WTC11 (cell line): ENCODE measurements around the gene DPP9. TPM values are rescaled to one million over a fixed set of nuclear protein-coding genes. Genes with fewer than 3 reads are reported as not detected.
A peak's percentile ranks its signal among the peaks of the same experiment; 100 is the strongest.

Source experiments
- ATAC-seq: fragments of 200-7000 bp; cut with Tn5 transposase; 2 replicates; pipeline ENCODE4 v1.10.0; 2021; ENCODE audit warnings: mild to moderate bottlenecking, moderate library complexity
- CTCF ChIA-PET: fragments of 300-600 bp; sonication (Branson Sonifier 250); formaldehyde crosslinking; loops from one replicate; lab custom pipeline; 2021; ENCODE audit warnings: antibody characterized with exemption; lab: Charles Lee
- POLR2A ChIA-PET: fragments of 350-600 bp; sonication (Branson Sonifier 250); formaldehyde crosslinking; loops from one replicate; lab custom pipeline; 2021; ENCODE audit warnings: antibody characterized with exemption; lab: Charles Lee
- DNase-seq: peaks from one replicate; pipeline ENCODE4 v3.0.0; 2021; ENCODE audit warnings: low spot score
- H3K27ac Mint-ChIP-seq: 2 replicates; pipeline ENCODE4 v1.8.0; 2021; ENCODE audit warnings: mixed read lengths
- H3K27me3 Mint-ChIP-seq: 2 replicates; pipeline ENCODE4 v1.8.0; 2021; ENCODE audit warnings: low read depth, mild to moderate bottlenecking, moderate library complexity, mixed read lengths
- H3K36me3 Mint-ChIP-seq: 2 replicates; pipeline ENCODE4 v1.8.0; 2021; ENCODE audit warnings: mixed read lengths
- H3K4me1 Mint-ChIP-seq: 2 replicates; pipeline ENCODE4 v1.8.0; 2022; ENCODE audit warnings: mixed read lengths
- H3K4me3 Mint-ChIP-seq: 2 replicates; pipeline ENCODE4 v1.8.0; 2021; ENCODE audit warnings: mild to moderate bottlenecking, moderate library complexity, mixed read lengths
- H3K9me3 Mint-ChIP-seq: 2 replicates; pipeline ENCODE4 v1.8.0; 2021; ENCODE audit warnings: mixed read lengths
- ATF1 ChIP-seq: sonication (generic); formaldehyde crosslinking; IDR thresholded peaks from 2 replicates; pipeline ENCODE4 v1.8.1; 2023; ENCODE audit warnings: mild to moderate bottlenecking, moderate library complexity, missing genetic modification reagents
- ESRRA ChIP-seq: sonication (generic); formaldehyde crosslinking; IDR thresholded peaks from 2 replicates; pipeline ENCODE4 v1.8.1; 2022; ENCODE audit warnings: mild to moderate bottlenecking, missing genetic modification reagents, borderline replicate concordance
- ETV6 ChIP-seq: sonication (generic); formaldehyde crosslinking; IDR thresholded peaks from 2 replicates; pipeline ENCODE4 v1.8.1; 2022; ENCODE audit warnings: mild to moderate bottlenecking, missing genetic modification reagents
- IRF2 ChIP-seq: sonication (generic); formaldehyde crosslinking; IDR thresholded peaks from 2 replicates; pipeline ENCODE4 v1.8.0; 2022; ENCODE audit warnings: low read depth, missing genetic modification reagents, borderline replicate concordance
- MXD4 ChIP-seq: fragments of 250-450 bp; sonication (Bioruptor Pico); IDR thresholded peaks from 2 replicates; pipeline ENCODE4 v1.8.0; 2021; ENCODE audit warnings: mild to moderate bottlenecking, moderate library complexity, borderline replicate concordance
- NR2C2 ChIP-seq: sonication (generic); formaldehyde crosslinking; IDR thresholded peaks from 2 replicates; pipeline ENCODE4 v1.8.0; 2022; ENCODE audit warnings: mild to moderate bottlenecking, missing genetic modification reagents
- SP1 ChIP-seq: sonication (generic); formaldehyde crosslinking; conservative IDR thresholded peaks from 2 replicates; pipeline ENCODE4 v1.8.1; 2022; ENCODE audit warnings: missing genetic modification reagents
- ZBTB21 ChIP-seq: sonication (generic); formaldehyde crosslinking; IDR thresholded peaks from 2 replicates; pipeline ENCODE4 v1.8.1; 2023; ENCODE audit warnings: mild to moderate bottlenecking, missing genetic modification reagents, borderline replicate concordance
- ZNF219 ChIP-seq: sonication (generic); formaldehyde crosslinking; IDR thresholded peaks from 2 replicates; pipeline ENCODE4 v1.8.0; 2023; ENCODE audit warnings: missing genetic modification reagents, mild to moderate bottlenecking, borderline replicate concordance
- ZNF232 ChIP-seq: sonication (generic); formaldehyde crosslinking; IDR thresholded peaks from 2 replicates; pipeline ENCODE4 v1.8.0; 2022; ENCODE audit warnings: mild to moderate bottlenecking, missing genetic modification reagents
- ZNF317 ChIP-seq: sonication (generic); formaldehyde crosslinking; IDR thresholded peaks from 2 replicates; pipeline ENCODE4 v1.8.1; 2023; ENCODE audit warnings: low read depth, mild to moderate bottlenecking, moderate library complexity, missing genetic modification reagents, borderline replicate concordance
- ZNF416 ChIP-seq: fragments of 250-450 bp; sonication (Bioruptor Pico); IDR thresholded peaks from 2 replicates; pipeline ENCODE4 v1.9.0; 2021; ENCODE audit warnings: mild to moderate bottlenecking, inconsistent platforms
- total RNA-seq: library from RNA; stranded (reverse); gene quantifications from 3 replicates; pipeline ENCODE4 v1.2.3, GENCODE V29; 2021
- TF ChIP-seq, protein P1 (sequence below): sonication (generic); formaldehyde crosslinking; IDR thresholded peaks from 2 replicates; pipeline ENCODE4 v1.8.0; 2022; ENCODE audit warnings: mild to moderate bottlenecking, missing genetic modification reagents
- TF ChIP-seq, protein P2 (sequence below): fragments of 250-450 bp; sonication (Bioruptor Pico); IDR thresholded peaks from 2 replicates; pipeline ENCODE4 v1.8.0; 2021; ENCODE audit warnings: mild to moderate bottlenecking
- TF ChIP-seq, protein P3 (sequence below): fragments of 250-450 bp; sonication (Bioruptor Pico); IDR thresholded peaks from 2 replicates; pipeline ENCODE4 v1.9.0; 2021; ENCODE audit warnings: mild to moderate bottlenecking
- TF ChIP-seq, protein P4 (sequence below): sonication (generic); formaldehyde crosslinking; IDR thresholded peaks from 2 replicates; pipeline ENCODE4 v1.8.0; 2022; ENCODE audit warnings: mild to moderate bottlenecking, missing genetic modification reagents
- TF ChIP-seq, protein P5 (sequence below): sonication (generic); formaldehyde crosslinking; IDR thresholded peaks from 2 replicates; pipeline ENCODE4 v1.8.0; 2023; ENCODE audit warnings: mild to moderate bottlenecking, missing genetic modification reagents
- TF ChIP-seq, protein P6 (sequence below): sonication (generic); formaldehyde crosslinking; IDR thresholded peaks from 2 replicates; pipeline ENCODE4 v1.8.1; 2023; ENCODE audit warnings: mild to moderate bottlenecking, missing genetic modification reagents, moderate library complexity

Gene DPP9
- total RNA-seq, 1 experiment from 2014 or later: 52.9 TPM

DNA sequence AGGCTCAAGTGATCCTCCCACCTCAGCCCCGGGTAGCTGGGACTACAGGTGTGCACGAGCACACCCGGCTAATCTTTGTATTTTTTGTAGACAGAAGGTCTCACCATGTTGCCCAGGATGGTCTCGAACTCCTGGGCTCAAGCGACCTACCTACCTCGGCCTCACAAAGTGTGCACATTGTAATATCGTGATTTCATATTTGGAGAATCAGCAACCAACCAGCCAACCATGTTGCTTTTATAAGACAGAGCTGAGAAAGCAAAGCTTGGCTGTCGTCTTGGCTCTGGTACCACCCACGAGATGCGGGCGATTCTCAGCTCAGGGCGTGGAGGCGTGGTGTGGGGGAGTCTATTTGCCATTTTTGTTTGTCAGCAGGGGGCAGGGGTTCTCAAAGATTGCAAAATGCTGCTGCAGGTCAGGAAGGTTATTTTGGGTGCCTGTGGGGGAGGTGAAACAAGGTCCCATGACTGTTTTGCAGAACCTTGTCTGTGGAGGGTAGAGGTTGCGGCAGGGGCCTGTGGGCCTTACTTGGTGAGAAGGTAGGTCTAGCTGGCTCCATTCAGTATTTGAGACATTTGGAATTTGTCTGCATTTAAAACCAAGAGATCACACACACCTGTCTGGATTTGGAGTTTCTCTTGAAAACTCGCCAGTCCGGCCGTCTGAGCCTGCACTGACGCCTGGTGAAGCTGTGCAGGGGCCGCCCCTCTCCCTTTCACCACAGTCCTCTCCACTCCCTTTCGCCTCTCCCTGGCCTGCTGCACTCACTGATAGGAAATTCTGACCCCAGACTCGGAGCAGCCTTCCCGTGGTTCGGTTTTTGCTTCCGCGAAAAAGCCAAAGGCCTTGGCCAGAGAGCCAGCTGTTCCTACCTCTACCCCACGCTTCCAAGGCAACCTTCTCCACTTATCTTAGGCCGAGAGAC, 68.9 kb downstream of the DPP9 start:
- POLR2A ChIA-PET: no interaction called here
- peak overlapping the region; percentile 66 for H3K27ac Mint-ChIP-seq
- peaks cover 22% of the 10 kb centered on the region for H3K36me3 Mint-ChIP-seq
- no peaks in the 10 kb centered on the region; the same call in 1 of the 2 replicates for H3K9me3 Mint-ChIP-seq
- CTCF ChIA-PET: interaction anchor here (0.6 to 1.0 kb wide), 4 partner anchors 18 to 129 kb away, joined by 3 to 5 read pairs (median 4); no protein-coding TSS in a partner anchor
- H3K4me3 Mint-ChIP-seq: no peak overlapping the region
- TF ChIP-seq ATF1 (no peak), ZNF416 (CRISPR knock-in tag) (no peak), ZNF232 (no peak), IRF2 (CRISPR knock-in tag) (no peak), ZBTB21 (no peak), NR2C2 (CRISPR knock-in tag) (no peak), ESRRA (no peak)
- TF ChIP-seq, protein P1, sequence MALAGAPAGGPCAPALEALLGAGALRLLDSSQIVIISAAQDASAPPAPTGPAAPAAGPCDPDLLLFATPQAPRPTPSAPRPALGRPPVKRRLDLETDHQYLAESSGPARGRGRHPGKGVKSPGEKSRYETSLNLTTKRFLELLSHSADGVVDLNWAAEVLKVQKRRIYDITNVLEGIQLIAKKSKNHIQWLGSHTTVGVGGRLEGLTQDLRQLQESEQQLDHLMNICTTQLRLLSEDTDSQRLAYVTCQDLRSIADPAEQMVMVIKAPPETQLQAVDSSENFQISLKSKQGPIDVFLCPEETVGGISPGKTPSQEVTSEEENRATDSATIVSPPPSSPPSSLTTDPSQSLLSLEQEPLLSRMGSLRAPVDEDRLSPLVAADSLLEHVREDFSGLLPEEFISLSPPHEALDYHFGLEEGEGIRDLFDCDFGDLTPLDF: no peak
- TF ChIP-seq, all 79 proteins: peak for 0
- no peak for ATAC-seq
- no peak for DNase-seq
- Mint-ChIP-seq H3K27me3 (no peaks in the 10 kb centered on the region), H3K4me1 (no peaks in the 10 kb centered on the region)

DNA sequence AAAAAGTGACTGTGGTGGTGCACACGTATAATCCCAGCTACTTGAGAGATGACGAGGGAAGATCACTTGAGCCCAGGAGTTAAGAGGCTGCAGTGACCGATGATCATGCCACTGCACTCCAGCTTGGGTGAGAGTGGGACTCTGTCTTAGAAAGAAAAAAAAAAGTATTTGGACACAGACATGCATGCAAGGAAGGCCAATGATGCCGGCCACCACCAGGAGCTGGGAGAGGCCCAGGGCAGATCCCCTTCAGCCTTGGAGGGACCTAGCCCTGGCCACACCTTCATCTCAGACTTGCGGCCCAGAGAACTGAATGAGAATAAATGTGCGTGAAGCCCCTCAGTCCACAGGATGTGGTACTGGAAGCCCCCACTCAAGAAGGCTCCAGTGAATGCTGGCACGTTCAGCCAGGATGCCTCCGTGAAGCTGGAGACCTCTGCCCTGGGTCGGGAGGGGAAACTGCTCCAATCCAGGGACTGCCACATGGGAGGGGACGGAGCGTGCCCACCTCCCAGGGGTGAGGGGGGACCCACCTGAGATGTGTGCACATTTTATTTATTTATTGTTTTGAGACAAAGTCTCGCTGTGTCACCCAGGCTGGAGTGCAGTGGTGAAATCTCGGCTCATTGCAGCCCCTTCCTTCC, 69.7 kb downstream of the DPP9 start:
- ATAC-seq: no peak
- Mint-ChIP-seq H3K27ac (no peak overlapping the region), H3K4me1 (no peaks in the 10 kb centered on the region), H3K36me3 (peaks cover 14% of the 10 kb centered on the region), H3K27me3 (no peaks in the 10 kb centered on the region), H3K4me3 (no peak overlapping the region), H3K9me3 (no peaks in the 10 kb centered on the region; the same call in 1 of the 2 replicates)
- ChIA-PET CTCF (interaction anchor here (0.6 to 1.0 kb wide), 3 partner anchors 25 to 128 kb away, joined by 3 to 4 read pairs (median 3); no protein-coding TSS in a partner anchor), POLR2A (no interaction called here)
- no peak for DNase-seq
- TF ChIP-seq, protein P2, sequence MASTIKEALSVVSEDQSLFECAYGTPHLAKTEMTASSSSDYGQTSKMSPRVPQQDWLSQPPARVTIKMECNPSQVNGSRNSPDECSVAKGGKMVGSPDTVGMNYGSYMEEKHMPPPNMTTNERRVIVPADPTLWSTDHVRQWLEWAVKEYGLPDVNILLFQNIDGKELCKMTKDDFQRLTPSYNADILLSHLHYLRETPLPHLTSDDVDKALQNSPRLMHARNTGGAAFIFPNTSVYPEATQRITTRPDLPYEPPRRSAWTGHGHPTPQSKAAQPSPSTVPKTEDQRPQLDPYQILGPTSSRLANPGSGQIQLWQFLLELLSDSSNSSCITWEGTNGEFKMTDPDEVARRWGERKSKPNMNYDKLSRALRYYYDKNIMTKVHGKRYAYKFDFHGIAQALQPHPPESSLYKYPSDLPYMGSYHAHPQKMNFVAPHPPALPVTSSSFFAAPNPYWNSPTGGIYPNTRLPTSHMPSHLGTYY (CRISPR knock-in tag): no peak
- TF ChIP-seq, protein P3, sequence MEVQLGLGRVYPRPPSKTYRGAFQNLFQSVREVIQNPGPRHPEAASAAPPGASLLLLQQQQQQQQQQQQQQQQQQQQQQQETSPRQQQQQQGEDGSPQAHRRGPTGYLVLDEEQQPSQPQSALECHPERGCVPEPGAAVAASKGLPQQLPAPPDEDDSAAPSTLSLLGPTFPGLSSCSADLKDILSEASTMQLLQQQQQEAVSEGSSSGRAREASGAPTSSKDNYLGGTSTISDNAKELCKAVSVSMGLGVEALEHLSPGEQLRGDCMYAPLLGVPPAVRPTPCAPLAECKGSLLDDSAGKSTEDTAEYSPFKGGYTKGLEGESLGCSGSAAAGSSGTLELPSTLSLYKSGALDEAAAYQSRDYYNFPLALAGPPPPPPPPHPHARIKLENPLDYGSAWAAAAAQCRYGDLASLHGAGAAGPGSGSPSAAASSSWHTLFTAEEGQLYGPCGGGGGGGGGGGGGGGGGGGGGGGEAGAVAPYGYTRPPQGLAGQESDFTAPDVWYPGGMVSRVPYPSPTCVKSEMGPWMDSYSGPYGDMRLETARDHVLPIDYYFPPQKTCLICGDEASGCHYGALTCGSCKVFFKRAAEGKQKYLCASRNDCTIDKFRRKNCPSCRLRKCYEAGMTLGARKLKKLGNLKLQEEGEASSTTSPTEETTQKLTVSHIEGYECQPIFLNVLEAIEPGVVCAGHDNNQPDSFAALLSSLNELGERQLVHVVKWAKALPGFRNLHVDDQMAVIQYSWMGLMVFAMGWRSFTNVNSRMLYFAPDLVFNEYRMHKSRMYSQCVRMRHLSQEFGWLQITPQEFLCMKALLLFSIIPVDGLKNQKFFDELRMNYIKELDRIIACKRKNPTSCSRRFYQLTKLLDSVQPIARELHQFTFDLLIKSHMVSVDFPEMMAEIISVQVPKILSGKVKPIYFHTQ (CRISPR knock-in tag): no peak
- TF ChIP-seq, all 79 proteins: peak for 0

DNA sequence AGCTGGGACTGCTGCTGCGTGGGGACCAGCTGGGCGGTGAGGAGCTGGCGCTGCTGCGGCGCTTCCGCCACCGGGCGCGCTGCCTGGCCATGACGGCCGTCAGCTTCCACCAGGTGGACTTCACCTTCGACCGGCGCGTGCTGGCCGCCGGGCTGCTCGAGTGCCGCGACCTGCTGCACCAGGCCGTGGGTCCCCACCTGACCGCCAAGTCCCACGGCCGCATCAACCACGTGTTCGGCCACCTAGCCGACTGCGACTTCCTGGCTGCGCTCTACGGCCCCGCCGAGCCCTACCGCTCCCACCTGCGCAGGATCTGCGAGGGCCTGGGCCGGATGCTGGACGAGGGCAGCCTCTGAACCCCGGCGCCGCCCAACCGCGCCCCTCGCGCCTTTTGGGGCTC, 71.6 kb downstream of the DPP9 start:
- CTCF ChIA-PET: interaction anchor here (0.5 to 2.3 kb wide), 2 partner anchors 85 to 373 kb away, joined by 3 to 8 read pairs; partner anchors contain the start of gene SHD
- POLR2A ChIA-PET: no interaction called here
- ATAC-seq (no peak), DNase-seq (no peak)
- Mint-ChIP-seq H3K36me3 (no peaks in the 10 kb centered on the region), H3K27me3 (no peaks in the 10 kb centered on the region), H3K4me1 (0 out of 2 replicates have a peak, but pooled peaks cover 3% of the 10 kb centered on the region), H3K9me3 (no peaks in the 10 kb centered on the region), H3K27ac (no peak overlapping the region), H3K4me3 (no peak overlapping the region)
- TF ChIP-seq, protein P4, sequence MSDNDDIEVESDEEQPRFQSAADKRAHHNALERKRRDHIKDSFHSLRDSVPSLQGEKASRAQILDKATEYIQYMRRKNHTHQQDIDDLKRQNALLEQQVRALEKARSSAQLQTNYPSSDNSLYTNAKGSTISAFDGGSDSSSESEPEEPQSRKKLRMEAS (CRISPR knock-in tag): no peak
- TF ChIP-seq SP1: no peak
- TF ChIP-seq ZNF317 (CRISPR knock-in tag): no peak
- TF ChIP-seq, protein P2 (CRISPR knock-in tag): no peak
- TF ChIP-seq ZNF219 (CRISPR knock-in tag): no peak
- TF ChIP-seq, protein P5, sequence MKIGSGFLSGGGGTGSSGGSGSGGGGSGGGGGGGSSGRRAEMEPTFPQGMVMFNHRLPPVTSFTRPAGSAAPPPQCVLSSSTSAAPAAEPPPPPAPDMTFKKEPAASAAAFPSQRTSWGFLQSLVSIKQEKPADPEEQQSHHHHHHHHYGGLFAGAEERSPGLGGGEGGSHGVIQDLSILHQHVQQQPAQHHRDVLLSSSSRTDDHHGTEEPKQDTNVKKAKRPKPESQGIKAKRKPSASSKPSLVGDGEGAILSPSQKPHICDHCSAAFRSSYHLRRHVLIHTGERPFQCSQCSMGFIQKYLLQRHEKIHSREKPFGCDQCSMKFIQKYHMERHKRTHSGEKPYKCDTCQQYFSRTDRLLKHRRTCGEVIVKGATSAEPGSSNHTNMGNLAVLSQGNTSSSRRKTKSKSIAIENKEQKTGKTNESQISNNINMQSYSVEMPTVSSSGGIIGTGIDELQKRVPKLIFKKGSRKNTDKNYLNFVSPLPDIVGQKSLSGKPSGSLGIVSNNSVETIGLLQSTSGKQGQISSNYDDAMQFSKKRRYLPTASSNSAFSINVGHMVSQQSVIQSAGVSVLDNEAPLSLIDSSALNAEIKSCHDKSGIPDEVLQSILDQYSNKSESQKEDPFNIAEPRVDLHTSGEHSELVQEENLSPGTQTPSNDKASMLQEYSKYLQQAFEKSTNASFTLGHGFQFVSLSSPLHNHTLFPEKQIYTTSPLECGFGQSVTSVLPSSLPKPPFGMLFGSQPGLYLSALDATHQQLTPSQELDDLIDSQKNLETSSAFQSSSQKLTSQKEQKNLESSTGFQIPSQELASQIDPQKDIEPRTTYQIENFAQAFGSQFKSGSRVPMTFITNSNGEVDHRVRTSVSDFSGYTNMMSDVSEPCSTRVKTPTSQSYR (CRISPR knock-in tag): no peak
- TF ChIP-seq, protein P6, sequence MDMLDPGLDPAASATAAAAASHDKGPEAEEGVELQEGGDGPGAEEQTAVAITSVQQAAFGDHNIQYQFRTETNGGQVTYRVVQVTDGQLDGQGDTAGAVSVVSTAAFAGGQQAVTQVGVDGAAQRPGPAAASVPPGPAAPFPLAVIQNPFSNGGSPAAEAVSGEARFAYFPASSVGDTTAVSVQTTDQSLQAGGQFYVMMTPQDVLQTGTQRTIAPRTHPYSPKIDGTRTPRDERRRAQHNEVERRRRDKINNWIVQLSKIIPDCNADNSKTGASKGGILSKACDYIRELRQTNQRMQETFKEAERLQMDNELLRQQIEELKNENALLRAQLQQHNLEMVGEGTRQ: no peak
- TF ChIP-seq ETV6 (CRISPR knock-in tag): no peak
- TF ChIP-seq MXD4 (CRISPR knock-in tag): no peak
